T-helper 1 cell treated with Interleukin-12 subunit alpha and Interleukin-12 subunit beta and Interleukin-4 antibody, amounts not matched to agents 30 μg/mL and 1 μg/mL, for 36 hours (primary cell): ENCODE measurements around the gene NOL9.
"Not testable (repeated sequence)": the region's sequence is repeated elsewhere in the genome, so short reads cannot be mapped to it uniquely, and the experiment has no call there.

Experiments used
- H3K27ac Mint-ChIP-seq: one replicate; pipeline ENCODE4 v1.8.0; 2021; ENCODE audit warnings: mild to moderate bottlenecking, mixed read lengths
- H3K27me3 Mint-ChIP-seq: one replicate; pipeline ENCODE4 v1.8.0; 2021; ENCODE audit warnings: low read depth, mixed read lengths
- H3K36me3 Mint-ChIP-seq: one replicate; pipeline ENCODE4 v1.8.0; 2021; ENCODE audit warnings: low read depth, mixed read lengths
- H3K4me1 Mint-ChIP-seq: one replicate; pipeline ENCODE4 v1.8.0; 2021; ENCODE audit warnings: low read depth, mixed read lengths
- H3K4me3 Mint-ChIP-seq: one replicate; pipeline ENCODE4 v1.8.0; 2021; ENCODE audit warnings: mild to moderate bottlenecking, moderate library complexity, mixed read lengths
- H3K9me3 Mint-ChIP-seq: one replicate; pipeline ENCODE4 v1.8.0; 2021; ENCODE audit warnings: mixed read lengths

The NOL9 gene

GRCh38 chr1:6500544-6501278, 53.6 kb downstream of the NOL9 start:
- no peak overlapping the region for H3K4me3 Mint-ChIP-seq
- H3K27ac Mint-ChIP-seq, result no peak overlapping the region
- H3K27me3 Mint-ChIP-seq, result peaks cover 25% of the 10 kb centered on the region
- no peaks in the 10 kb centered on the region for H3K36me3 Mint-ChIP-seq
- no peaks in the 10 kb centered on the region for H3K9me3 Mint-ChIP-seq
- peaks cover 2% of the 10 kb centered on the region for H3K4me1 Mint-ChIP-seq

- no peaks in the 10 kb centered on the region for H3K36me3 Mint-ChIP-seq
- no peaks in the 10 kb centered on the region for H3K9me3 Mint-ChIP-seq
- H3K4me3 Mint-ChIP-seq, result no peak overlapping the region
- H3K27me3 Mint-ChIP-seq, result peaks cover 34% of the 10 kb centered on the region
- no peak overlapping the region for H3K27ac Mint-ChIP-seq
- peaks cover 2% of the 10 kb centered on the region for H3K4me1 Mint-ChIP-seq
Measured at GRCh38 chr1:6499296-6499695, 55.0 kb downstream of the NOL9 start.

- no peaks in the 10 kb centered on the region for H3K36me3 Mint-ChIP-seq
- H3K4me3 Mint-ChIP-seq, result no peak overlapping the region
- peaks cover 34% of the 10 kb centered on the region for H3K27me3 Mint-ChIP-seq
- peaks cover 2% of the 10 kb centered on the region for H3K4me1 Mint-ChIP-seq
- H3K9me3 Mint-ChIP-seq, result no peaks in the 10 kb centered on the region
- no peak overlapping the region for H3K27ac Mint-ChIP-seq
Measured at GRCh38 chr1:6498576-6499111, 55.7 kb downstream of the NOL9 start.

- peak overlapping the region; percentile 68 for H3K4me3 Mint-ChIP-seq
- no peaks in the 10 kb centered on the region for H3K9me3 Mint-ChIP-seq
- H3K27ac Mint-ChIP-seq, result no peak overlapping the region
- no peaks in the 10 kb centered on the region for H3K36me3 Mint-ChIP-seq
- H3K27me3 Mint-ChIP-seq, result peaks cover 34% of the 10 kb centered on the region
- H3K4me1 Mint-ChIP-seq, result peaks cover 2% of the 10 kb centered on the region
Measured at GRCh38 chr1:6497867-6498575, 56.3 kb downstream of the NOL9 start.

DNA sequence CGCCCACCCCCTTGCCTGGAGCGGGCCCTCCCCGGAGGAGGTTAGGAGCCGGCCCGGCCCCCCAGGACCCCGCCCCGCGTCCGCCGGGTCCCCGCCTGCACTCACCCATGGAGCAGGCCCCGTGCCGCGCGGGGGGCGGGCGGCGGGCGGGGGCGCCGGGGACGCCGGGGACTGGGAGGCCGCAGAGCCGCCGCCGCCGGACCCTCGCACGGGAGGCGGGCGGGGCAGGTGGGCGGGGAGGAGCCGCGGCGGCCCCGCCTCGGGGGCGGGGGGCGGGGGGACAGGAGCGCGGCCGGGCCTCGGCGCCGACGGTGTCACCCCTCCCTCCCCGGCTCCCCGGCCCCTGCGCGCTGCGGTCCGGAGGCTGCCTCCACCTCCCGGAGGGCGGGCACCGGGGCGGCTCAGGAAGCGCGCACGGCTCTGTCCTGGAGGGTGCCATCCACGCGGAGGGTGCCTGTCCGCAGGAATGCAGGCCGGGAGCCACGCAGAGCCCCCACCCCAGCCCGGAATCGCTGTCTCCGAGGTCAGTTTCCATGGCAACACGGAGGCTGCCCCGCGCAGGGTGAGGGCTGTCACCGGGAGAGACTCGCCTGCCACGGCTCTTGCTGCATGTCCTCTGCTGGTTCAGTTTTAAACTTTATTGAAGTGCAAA, 57.0 kb downstream of the NOL9 start:
- H3K9me3 Mint-ChIP-seq, result no peaks in the 10 kb centered on the region
- H3K4me3 Mint-ChIP-seq, result peak overlapping the region; percentile 68
- H3K27me3 Mint-ChIP-seq, result peaks cover 34% of the 10 kb centered on the region
- peaks cover 2% of the 10 kb centered on the region for H3K4me1 Mint-ChIP-seq
- no peaks in the 10 kb centered on the region for H3K36me3 Mint-ChIP-seq
- no peak overlapping the region for H3K27ac Mint-ChIP-seq

- H3K27me3 Mint-ChIP-seq, result peaks cover 34% of the 10 kb centered on the region
Measured at GRCh38 chr1:6496890-6497214, 57.5 kb downstream of the NOL9 start.

GRCh38 chr1:6496365-6496721, 58.0 kb downstream of the NOL9 start:
- H3K4me3 Mint-ChIP-seq, result no peak overlapping the region
- peaks cover 34% of the 10 kb centered on the region for H3K27me3 Mint-ChIP-seq
- H3K9me3 Mint-ChIP-seq, result no peaks in the 10 kb centered on the region
- H3K4me1 Mint-ChIP-seq, result peaks cover 7% of the 10 kb centered on the region
- H3K36me3 Mint-ChIP-seq, result no peaks in the 10 kb centered on the region
- no peak overlapping the region for H3K27ac Mint-ChIP-seq

More at GRCh38 chr1:6496890-6497214, 57.5 kb downstream of the NOL9 start:
- Mint-ChIP-seq H3K36me3 (no peaks in the 10 kb centered on the region), H3K4me1 (peaks cover 2% of the 10 kb centered on the region), H3K27ac (no peak overlapping the region), H3K9me3 (no peaks in the 10 kb centered on the region), H3K4me3 (no peak overlapping the region)

GRCh38 chr1:6495540-6496364, 58.6 kb downstream of the NOL9 start:
- Mint-ChIP-seq H3K9me3 (no peaks in the 10 kb centered on the region), H3K4me3 (no peak overlapping the region), H3K4me1 (peaks cover 8% of the 10 kb centered on the region), H3K36me3 (no peaks in the 10 kb centered on the region), H3K27ac (no peak overlapping the region), H3K27me3 (peaks cover 34% of the 10 kb centered on the region)

- Mint-ChIP-seq H3K4me3 (no peak overlapping the region), H3K9me3 (no peaks in the 10 kb centered on the region), H3K4me1 (peaks cover 8% of the 10 kb centered on the region), H3K27ac (no peak overlapping the region), H3K36me3 (no peaks in the 10 kb centered on the region), H3K27me3 (peaks cover 34% of the 10 kb centered on the region)
Measured at GRCh38 chr1:6495041-6495441, 59.3 kb downstream of the NOL9 start.

DNA sequence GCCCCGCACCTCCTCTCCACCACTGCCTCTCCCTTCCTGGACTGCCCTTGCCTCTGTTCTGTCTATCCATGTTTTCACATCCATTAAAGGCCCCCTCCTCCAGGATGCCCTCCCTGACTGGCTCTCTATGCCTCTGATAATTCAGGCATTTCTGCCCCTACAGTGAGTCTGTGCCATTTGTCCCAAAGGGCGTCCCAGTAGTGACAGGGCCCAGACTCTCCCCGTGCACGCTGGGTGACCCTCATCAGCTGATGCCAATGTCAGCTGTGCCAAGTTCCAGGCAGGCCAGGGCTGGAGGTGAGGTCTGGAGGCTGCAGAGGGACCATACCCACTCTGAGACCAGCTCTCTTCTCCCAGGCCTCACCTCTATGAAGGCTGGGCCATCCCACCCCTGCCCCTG, 59.7 kb downstream of the NOL9 start:
- no peaks in the 10 kb centered on the region for H3K9me3 Mint-ChIP-seq
- H3K4me3 Mint-ChIP-seq, result no peak overlapping the region
- peaks cover 34% of the 10 kb centered on the region for H3K27me3 Mint-ChIP-seq
- H3K27ac Mint-ChIP-seq, result no peak overlapping the region
- H3K4me1 Mint-ChIP-seq, result peaks cover 8% of the 10 kb centered on the region
- no peaks in the 10 kb centered on the region for H3K36me3 Mint-ChIP-seq

- H3K4me3 Mint-ChIP-seq, H3K9me3 Mint-ChIP-seq, H3K27ac Mint-ChIP-seq, H3K36me3 Mint-ChIP-seq, H3K4me1 Mint-ChIP-seq: not testable (repeated sequence)
- H3K27me3 Mint-ChIP-seq, result peaks cover 26% of the 10 kb centered on the region
Measured at GRCh38 chr1:6493834-6494223, 60.5 kb downstream of the NOL9 start.

- H3K4me3 Mint-ChIP-seq, result peak overlapping the region; percentile 75
- H3K4me1 Mint-ChIP-seq, result peaks cover 6% of the 10 kb centered on the region
- H3K9me3 Mint-ChIP-seq, result no peaks in the 10 kb centered on the region
- H3K36me3 Mint-ChIP-seq, result no peaks in the 10 kb centered on the region
- peak overlapping the region; percentile 68 for H3K27ac Mint-ChIP-seq
- peaks cover 28% of the 10 kb centered on the region for H3K27me3 Mint-ChIP-seq
Measured at GRCh38 chr1:6491966-6492365, 62.3 kb downstream of the NOL9 start.

DNA sequence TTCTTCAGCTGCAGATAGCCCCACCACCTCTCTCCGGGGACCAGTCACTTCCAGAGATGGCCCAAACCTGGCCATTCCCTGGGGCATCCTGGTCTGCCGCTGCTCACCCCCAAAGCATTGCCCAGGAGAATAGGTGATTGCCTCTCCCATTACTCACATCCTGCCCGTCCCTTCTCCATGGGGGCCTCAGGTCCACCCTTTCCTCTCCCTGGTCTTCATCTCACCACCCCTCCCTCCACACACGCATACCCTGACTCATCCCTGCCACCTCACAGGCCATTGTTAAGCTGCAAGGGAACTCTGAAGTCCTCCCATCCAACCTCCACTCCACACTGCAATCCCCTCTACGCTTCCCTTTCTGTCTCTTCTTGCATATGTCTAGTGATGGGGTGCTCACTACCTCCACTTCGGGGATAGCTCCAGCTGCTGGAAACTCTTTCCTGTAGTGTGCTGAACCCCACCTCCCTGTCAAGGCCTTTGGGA, 62.8 kb downstream of the NOL9 start, which contains the start of gene PLEKHG5:
Gene PLEKHG5, minus strand, starts transcription at position 188 of the 483 bp plus-strand sequence. CDS start 14,096 bp downstream, outside the sequence.
- H3K27me3 Mint-ChIP-seq, result peaks cover 30% of the 10 kb centered on the region
- peaks cover 7% of the 10 kb centered on the region for H3K4me1 Mint-ChIP-seq
- no peaks in the 10 kb centered on the region for H3K9me3 Mint-ChIP-seq
- H3K27ac Mint-ChIP-seq, result peak within 1 kb of the TSS; percentile 68
- H3K36me3 Mint-ChIP-seq, result no peaks in the 10 kb centered on the region
- H3K4me3 Mint-ChIP-seq, result peak within 1 kb of the TSS; percentile 75

GRCh38 chr1:6491081-6491449, 63.2 kb downstream of the NOL9 start:
- no peaks in the 10 kb centered on the region for H3K9me3 Mint-ChIP-seq
- peaks cover 12% of the 10 kb centered on the region for H3K4me1 Mint-ChIP-seq
- no peaks in the 10 kb centered on the region for H3K36me3 Mint-ChIP-seq
- H3K4me3 Mint-ChIP-seq, result peak overlapping the region; percentile 75
- peaks cover 33% of the 10 kb centered on the region for H3K27me3 Mint-ChIP-seq
- peak overlapping the region; percentile 68 for H3K27ac Mint-ChIP-seq
